PFSK-1 (cell line): ENCODE measurements around the gene FOXP3.

Experiments used
- FOXP2 ChIP-seq: optimal IDR thresholded peaks from 2 replicates; pipeline ENCODE3; 2011; ENCODE audit warnings: borderline replicate concordance, control low read depth, inconsistent platforms; ENCODE audit not compliant: insufficient read depth; ENCODE audit errors: extremely low read length, extremely low read depth
- POLR2AphosphoS5 ChIP-seq: IDR thresholded peaks from 2 replicates; pipeline ENCODE4 v1.6.1; 2012; ENCODE audit warnings: low read depth, mild to moderate bottlenecking, control low read depth, low read length, moderate library complexity
- REST ChIP-seq, 2 experiments: IDR thresholded peaks; 2 replicates each; pipeline versions ENCODE4 v1.6.1 to v1.8.0; 2011 to 2012; ENCODE audit warnings: low read depth in 2 of 2, low read length in 2 of 2, control low read depth in 1 of 2, inconsistent platforms in 1 of 2, mild to moderate bottlenecking in 1 of 2, moderate library complexity in 1 of 2; ENCODE audit not compliant: insufficient read depth in 1 of 2
- SIN3A ChIP-seq: IDR thresholded peaks from 2 replicates; pipeline ENCODE4 v1.6.1; 2012; ENCODE audit warnings: mild to moderate bottlenecking, low read length, moderate library complexity, borderline replicate concordance; ENCODE audit not compliant: insufficient read depth
- TAF1 ChIP-seq: IDR thresholded peaks from 2 replicates; pipeline ENCODE4 v1.6.1; 2012; ENCODE audit warnings: low read length, control low read depth, borderline replicate concordance; ENCODE audit not compliant: insufficient read depth

FOXP3 gene

DNA sequence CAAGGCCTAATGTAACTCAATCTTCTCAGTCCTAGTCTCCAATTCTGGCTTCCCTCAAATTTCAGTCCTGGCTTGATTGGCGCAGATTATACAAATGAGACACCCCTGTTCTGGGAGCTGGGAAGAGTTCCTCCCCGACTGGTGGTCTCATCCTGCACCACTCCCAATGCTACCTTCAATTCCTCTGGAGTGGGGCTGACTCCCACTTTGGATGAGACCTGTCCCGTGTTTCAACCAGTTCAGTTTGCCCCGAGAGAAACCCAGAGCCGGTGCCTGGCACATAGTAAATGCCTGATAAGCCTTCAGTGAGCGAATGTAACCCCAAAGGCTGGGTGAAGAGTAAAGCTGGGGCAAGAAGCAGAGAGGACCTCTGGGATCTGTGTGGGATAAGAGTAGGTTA, 60.5 kb downstream of the FOXP3 start:
- TF ChIP-seq SIN3A (no peak), REST (IDR thresholded peaks at IDR 0.05; ENCODE audit: insufficient read depth in 1 of 2, low read depth in 2 of 2, low read length in 2 of 2) (no peak), POLR2AphosphoS5 (no peak), FOXP2 (no peak), TAF1 (no peak)

DNA sequence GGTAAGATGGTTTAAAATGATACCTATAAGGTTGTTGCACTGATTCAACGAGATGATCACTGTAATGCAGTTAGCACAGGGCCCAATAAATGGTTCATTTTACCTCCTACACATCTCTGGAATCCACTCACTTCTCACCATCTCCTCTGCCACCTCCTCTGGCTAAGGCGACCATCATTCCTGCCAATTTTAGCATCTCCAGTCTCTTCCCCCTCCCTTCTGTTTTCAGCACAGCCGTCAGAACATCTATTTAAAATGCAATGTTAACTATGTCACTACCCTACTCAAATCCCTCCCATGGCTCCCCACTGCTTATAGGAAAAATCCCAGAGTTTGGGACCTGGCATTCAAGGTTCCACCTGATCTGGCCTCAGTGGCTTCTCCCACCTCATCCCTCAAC, 61.0 kb downstream of the FOXP3 start:
- no peak for TF ChIP-seq REST (IDR thresholded peaks at IDR 0.05; ENCODE audit: insufficient read depth in 1 of 2, low read depth in 2 of 2, low read length in 2 of 2)
- TF ChIP-seq FOXP2, result no peak
- no peak for TF ChIP-seq TAF1
- no peak for TF ChIP-seq SIN3A
- no peak for TF ChIP-seq POLR2AphosphoS5

DNA sequence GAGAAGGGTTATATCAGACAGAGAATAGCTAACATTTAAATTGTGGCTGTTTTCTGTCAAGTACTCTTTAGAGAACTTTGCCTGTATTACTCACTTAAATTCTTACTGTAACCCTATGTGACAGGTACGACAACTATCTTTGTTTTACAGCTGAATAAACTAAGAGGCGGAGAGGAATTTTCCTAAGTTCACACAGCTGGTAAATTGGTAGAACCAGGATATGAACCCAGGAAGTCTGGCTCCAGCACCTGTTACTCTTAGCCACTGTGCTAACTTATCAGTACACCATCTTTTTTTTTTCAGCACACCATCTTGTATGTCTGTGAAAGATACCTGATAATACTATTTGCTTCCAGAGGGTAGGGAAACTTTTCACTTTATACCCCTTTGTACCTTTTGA, 62.5 kb downstream of the FOXP3 start:
- TF ChIP-seq FOXP2, result no peak
- no peak for TF ChIP-seq SIN3A
- TF ChIP-seq POLR2AphosphoS5, result no peak
- TF ChIP-seq REST (IDR thresholded peaks at IDR 0.05; ENCODE audit: insufficient read depth in 1 of 2, low read depth in 2 of 2, low read length in 2 of 2), result no peak
- TF ChIP-seq TAF1, result no peak
